ENCODE measurements around the gene SALL1.

The SALL1 gene

DNA sequence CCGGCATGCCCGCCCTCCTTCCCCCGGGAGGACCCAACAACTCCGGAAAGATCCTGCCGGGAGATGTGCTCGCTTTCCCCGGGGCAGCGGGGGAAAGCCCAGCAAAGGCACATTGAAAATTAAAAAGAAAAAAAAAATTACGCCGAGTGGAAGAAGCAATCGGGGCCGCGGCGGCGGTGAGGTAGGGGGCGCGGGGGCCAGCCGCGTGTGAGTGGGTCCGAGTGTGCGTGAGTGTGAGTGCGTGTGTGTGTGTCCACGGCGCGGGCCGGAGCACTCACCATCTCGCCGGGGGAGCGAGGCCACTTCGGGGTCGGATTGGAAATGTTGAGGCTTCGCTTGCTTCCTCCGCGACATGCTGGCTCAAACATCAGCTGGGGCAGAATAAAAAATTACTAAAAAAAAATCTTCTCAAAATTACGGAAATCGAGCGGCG is at the start of gene SALL1:
Gene SALL1, minus strand, starts transcription at position 383 of the 433 bp plus-strand sequence. Its CDS starts 29 bp downstream, at position 354.
- no peak for DNase-seq

DNA sequence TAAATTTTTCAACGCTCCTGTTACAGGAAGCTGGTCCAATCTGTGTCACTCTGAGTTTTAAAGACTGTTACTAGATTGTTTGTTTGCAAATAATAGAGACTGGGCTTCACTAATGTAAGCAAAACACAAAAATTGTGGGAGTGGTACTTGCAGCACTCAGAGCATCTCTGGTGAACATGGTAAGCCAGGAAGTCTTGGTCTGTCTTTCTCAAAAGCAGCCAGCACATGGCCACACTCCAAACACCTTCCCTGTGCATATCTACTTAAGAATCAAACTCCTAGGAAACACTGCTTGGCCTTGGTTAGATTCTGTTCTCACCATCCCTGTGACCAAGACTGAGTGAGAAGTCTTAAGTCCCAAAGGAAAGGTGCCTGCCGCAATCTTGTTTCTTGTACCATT is 49.7 kb upstream of the SALL1 start:
- DNase-seq: no peak

DNA sequence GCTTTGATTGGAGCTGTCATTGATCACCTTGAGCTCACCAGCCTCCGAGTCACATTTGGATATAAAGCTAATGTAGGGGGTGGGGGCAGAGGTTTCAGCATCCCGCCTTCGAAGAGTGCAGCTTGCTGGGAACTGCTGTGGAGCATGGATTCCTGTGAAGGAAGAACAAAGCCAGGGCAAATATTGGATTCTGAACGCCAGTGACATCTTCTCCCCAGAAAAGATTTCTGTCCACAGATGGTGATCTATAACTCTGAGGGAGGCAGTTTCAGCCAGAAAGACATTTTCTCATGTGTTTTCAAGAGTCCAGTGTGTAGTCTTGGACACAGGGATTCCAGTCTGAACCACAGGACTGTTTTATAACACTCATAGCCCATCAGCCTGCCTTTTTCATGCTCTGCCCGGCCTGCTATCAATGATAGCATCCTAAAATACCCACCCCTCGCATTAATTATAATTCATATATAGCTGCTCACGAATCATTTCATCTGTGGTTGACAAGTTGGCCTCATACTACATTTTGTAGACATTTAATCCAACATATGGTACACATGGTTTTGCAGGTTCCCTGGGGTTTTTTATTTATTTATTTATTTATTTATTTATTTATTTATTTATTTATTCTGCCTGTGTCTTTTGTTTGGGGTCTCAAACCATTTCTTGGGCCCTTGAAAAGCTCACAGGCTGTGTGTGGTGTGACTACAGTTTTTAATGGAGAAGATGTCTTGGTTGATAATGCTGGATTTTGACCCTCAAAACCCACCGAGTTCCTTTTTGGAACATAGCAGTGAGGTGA is 47.1 kb upstream of the SALL1 start:
- DNase-seq: no peak

GRCh38 chr16:51193879-51194278 is 42.8 kb upstream of the SALL1 start:
- no peak for DNase-seq

- no peak for DNase-seq
Observed at GRCh38 chr16:51184702-51185433, 33.8 kb upstream of the SALL1 start.

DNA sequence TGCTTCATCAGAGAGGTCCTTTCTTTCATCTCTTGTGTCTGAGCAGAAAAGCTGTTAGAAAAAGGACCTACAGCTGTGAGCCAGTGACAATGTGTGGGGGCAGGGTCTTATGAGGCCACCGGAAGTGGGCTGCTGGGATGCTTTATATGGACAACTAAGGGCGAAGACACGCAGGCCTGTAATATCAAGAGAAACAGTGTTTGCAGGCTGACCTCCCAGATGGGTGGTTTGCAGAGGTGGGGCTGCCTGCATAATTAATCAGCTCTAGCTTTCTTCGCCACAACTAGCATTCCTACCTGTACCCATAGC is 30.4 kb upstream of the SALL1 start:
- DNase-seq: no peak

DNA sequence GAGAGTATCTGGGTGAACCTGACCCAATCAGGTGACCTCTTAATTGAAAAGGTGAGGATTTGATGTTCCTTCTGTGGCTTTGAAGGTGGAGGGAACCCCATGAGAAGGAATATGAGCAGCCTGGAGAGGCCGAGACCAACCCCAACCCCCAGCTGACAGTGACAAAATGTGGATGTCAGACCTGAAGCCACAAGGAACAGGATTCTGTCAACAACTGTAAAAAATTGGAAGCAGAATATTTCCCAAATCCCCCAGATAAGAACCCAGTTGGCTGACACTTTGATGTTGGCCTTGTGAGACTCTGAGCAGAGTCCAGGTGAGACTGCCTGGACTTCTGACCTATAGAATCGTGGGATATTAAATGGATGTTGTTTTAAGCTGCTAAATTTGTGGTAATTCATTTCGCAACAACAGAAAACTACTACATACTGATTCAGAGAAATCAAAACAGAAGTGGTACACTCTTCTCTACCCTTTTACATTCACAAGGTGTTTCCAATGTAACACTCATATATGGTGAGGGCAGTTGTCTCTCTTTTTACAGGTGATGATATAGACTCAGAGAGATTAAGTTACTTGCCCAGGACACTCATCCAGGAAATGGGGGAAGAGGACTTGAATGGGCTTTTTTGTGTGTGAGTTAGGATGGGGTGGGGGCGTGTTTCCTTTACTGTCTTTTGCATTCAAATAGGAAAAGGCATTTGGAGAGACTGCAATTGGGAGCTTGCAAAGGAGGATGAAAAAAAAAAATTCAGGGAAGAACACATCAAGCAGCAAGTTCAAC is 29.8 kb upstream of the SALL1 start:
- DNase-seq: no peak

GRCh38 chr16:51175081-51175480 is 24.0 kb upstream of the SALL1 start:
- no peak for DNase-seq

GRCh38 chr16:51172368-51172767 is 21.3 kb upstream of the SALL1 start:
- DNase-seq: no peak

- no peak for DNase-seq
Observed at GRCh38 chr16:51168755-51169154, 17.7 kb upstream of the SALL1 start.

- DNase-seq: no peak
Observed at GRCh38 chr16:51167170-51167895, 16.3 kb upstream of the SALL1 start.

DNA sequence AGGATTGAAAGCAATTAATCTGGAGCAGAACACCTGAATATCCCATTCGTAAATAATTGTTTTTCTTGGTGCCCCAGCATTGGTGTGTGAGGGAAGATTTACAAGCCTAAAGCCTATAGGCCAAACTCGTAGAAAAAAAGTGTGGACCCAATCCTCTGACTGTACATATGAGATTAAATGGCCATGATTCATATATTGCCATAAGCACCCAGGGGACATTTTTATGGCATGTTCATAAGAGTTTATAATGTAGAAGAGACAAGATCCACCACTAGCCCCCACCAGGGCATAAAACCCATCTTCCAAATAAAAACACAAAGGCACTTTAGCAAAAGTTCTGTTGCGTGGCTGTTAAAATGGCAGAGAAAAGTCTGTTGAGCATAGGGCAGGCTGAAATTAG is 15.5 kb upstream of the SALL1 start:
- no peak for DNase-seq

GRCh38 chr16:51166091-51166490 is 15.0 kb upstream of the SALL1 start:
- DNase-seq: no peak

- no peak for DNase-seq
Observed at GRCh38 chr16:51165043-51165442, 14.0 kb upstream of the SALL1 start.

DNA sequence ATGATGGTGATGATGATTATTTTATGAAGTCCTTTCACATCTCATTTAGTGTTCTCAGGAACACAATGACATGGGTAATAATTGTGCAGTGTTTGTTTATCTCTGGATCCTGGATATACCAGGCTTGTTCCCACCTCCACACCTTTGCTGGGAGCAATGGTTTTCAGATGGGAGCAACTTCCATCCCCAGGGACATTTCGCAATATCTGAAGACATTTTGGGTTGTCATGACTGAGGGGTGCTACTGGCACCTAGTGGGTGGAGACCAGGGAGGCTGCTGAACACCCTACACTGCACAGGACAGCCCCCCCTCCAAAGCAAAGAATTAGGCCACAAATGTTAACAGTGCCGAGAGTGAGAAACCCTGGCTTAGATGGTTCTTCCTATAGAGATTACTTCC is 13.5 kb upstream of the SALL1 start:
- DNase-seq: no peak

- DNase-seq: no peak
Observed at GRCh38 chr16:51163894-51164566, 13.0 kb upstream of the SALL1 start.

GRCh38 chr16:51163366-51163765 is 12.3 kb upstream of the SALL1 start:
- no peak for DNase-seq

DNA sequence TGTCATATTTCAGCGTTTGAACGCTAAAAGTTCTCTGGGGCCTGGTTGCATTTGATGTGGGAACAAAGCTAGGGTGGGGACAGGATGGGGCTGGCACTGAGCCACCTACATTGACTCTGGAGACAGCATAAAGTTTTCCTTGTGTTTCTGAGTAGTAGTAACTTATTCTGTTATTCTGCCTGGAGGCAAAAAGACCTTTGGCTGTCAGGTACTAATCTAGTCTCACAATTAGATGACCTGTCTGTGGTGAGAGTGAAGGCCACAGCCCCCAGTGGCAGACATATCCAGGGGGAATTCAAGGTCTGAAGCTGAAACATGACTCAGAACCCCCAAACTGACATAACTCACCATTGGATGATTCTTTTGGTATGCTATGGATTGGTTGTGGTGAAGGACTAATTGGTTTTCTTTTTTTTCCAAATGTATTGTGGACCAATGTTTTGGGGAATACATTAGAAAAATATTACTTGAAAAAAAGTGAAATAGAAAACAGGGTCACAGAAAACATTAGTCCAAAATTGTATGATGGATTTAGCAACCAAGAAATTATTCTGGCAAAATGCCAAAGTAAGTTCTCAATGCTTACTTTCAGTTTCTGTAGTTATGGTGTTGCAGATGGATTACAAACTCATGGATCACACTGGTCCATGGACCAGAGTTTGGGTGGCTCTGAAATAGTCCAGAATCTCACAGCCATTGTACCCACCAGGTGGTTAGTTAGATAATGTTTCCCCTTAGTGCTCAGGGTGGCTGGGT is 10.5 kb upstream of the SALL1 start:
- DNase-seq: no peak

DNA sequence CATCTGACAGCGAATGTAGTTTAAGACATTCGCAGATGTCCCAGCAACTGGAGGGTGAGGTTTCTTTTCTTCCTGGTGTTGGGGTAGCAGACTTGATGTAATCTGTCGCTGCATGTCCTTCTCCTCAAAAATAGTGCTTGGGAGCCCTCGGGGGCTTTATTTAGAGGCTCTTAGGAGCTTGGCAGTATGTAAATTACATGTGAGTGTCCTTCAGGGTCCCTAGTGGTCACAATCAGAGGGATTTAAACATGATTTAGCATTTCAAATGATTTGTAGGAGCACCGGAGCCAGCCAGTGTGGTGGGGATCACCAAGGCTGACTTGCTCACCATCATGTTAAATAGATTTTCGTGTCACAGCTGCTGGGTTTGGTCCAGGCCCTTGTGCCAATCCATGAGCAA is 8.8 kb upstream of the SALL1 start:
- DNase-seq: no peak

DNA sequence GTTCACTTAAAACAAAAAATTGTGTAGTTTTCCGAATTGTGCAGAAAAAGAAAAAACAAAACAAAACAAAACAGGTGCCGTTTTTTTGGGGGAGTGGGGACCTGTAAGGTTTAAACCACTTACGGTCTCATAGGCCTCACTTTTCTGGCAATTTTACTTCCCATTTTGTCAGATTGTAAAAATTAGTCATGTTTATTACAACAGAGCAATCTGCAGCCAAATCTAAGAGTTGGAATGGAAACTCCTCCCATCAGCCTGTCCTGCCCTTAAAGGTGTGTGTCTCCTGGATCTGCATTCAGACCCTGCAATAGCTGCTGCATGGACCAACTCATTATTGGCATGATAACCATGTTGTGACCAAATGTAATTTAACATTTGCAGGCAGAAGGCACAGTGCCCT is 8.2 kb upstream of the SALL1 start:
- DNase-seq: no peak

DNA sequence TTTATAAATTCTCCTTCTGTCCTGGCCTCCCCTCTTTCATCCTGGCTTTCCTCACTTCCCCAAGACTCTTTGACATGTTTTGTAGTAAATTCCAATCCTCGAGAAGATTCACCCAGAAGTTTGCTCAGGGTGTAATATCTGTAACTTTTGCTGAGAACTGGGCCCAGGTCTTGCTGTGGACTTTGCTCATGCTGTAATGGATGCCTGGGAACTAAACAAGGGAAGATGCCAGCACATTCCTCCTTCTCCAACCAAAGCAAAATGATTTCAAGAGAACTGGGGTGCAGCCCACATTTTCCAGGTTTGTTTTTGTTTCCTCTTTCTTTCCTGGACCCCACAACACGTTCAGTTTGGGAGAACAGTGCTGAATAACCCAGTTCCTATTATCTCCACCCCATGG is 6.6 kb upstream of the SALL1 start:
- no peak for DNase-seq

GRCh38 chr16:51156807-51157200 is 5.7 kb upstream of the SALL1 start:
- no peak for DNase-seq

Measured in activated CD8-positive, alpha-beta memory T cell treated with anti-CD3 and anti-CD28 coated beads, Interleukin-2, amount 50 U/mL, for 4 hours (primary cell).